MCF 10A (cell line): ENCODE measurements around the gene PIGS. TPM values are rescaled to one million over a fixed set of nuclear protein-coding genes. Genes with fewer than 3 reads are reported as not detected.
A peak's percentile ranks its signal among the peaks of the same experiment; 100 is the strongest.

Experiments used
- BruUV-seq: library from RNA; stranded (reverse); fragments of 400-500 nt; replicated peaks from 2 replicates; lab custom pipeline; 2021; lab: Mats Ljungman, UMichigan
- CTCF ChIA-PET: fragments of 300-600 bp; sonication (Branson Sonifier 250); formaldehyde crosslinking; extraction: SDS; loops from one replicate; lab custom pipeline; 2021; ENCODE audit warnings: antibody characterized with exemption, inconsistent platforms; lab: Yijun Ruan, JAX
- POLR2A ChIA-PET: fragments of 300-600, 350-650 bp; sonication (Branson Sonifier 250); formaldehyde crosslinking; extraction: SDS; loops from one replicate; lab custom pipeline; 2020; ENCODE audit warnings: antibody characterized with exemption, inconsistent platforms; lab: Yijun Ruan, JAX
- DNase-seq: peaks from one replicate; pipeline ENCODE4 v3.0.0-alpha.2; 2018; ENCODE audit not compliant: unreplicated experiment
- H3K27ac Mint-ChIP-seq: one replicate; pipeline ENCODE4 v1.8.0; 2022; ENCODE audit warnings: mild to moderate bottlenecking, low read depth, mixed read lengths; ENCODE audit not compliant: unreplicated experiment
- H3K27me3 Mint-ChIP-seq: one replicate; pipeline ENCODE4 v1.8.0; 2022; ENCODE audit warnings: mixed read lengths; ENCODE audit not compliant: insufficient read depth, unreplicated experiment
- H3K36me3 Mint-ChIP-seq: one replicate; pipeline ENCODE4 v1.8.0; 2022; ENCODE audit warnings: mild to moderate bottlenecking, moderate library complexity, mixed read lengths; ENCODE audit not compliant: insufficient read depth, unreplicated experiment
- H3K4me1 Mint-ChIP-seq: one replicate; pipeline ENCODE4 v1.8.0; 2022; ENCODE audit warnings: mixed read lengths; ENCODE audit not compliant: insufficient read depth, unreplicated experiment
- H3K4me3 Mint-ChIP-seq: one replicate; pipeline ENCODE4 v1.8.0; 2022; ENCODE audit warnings: mild to moderate bottlenecking, moderate library complexity, mixed read lengths; ENCODE audit not compliant: unreplicated experiment
- H3K9me3 Mint-ChIP-seq: one replicate; pipeline ENCODE4 v1.8.0; 2022; ENCODE audit warnings: mixed read lengths; ENCODE audit not compliant: unreplicated experiment
- CTCF ChIP-seq: fragments of 200-600 bp; IDR thresholded peaks from one replicate; pipeline ENCODE4 v1.8.0; 2022; ENCODE audit warnings: antibody characterized with exemption, mild to moderate bottlenecking; ENCODE audit not compliant: unreplicated experiment
- intact Hi-C: fragments of 100-400 bp; cut with micrococcal nuclease; formaldehyde crosslinking; loops from 2 replicates; pipeline ENCODE4 v1.14.1; 2022
- total RNA-seq: library from RNA; stranded (reverse); gene quantifications from 2 replicates; pipeline ENCODE4 v1.2.3, GENCODE V29; 2022

The PIGS gene
- total RNA-seq, 1 experiment from 2014 or later: 50.5 TPM

DNA sequence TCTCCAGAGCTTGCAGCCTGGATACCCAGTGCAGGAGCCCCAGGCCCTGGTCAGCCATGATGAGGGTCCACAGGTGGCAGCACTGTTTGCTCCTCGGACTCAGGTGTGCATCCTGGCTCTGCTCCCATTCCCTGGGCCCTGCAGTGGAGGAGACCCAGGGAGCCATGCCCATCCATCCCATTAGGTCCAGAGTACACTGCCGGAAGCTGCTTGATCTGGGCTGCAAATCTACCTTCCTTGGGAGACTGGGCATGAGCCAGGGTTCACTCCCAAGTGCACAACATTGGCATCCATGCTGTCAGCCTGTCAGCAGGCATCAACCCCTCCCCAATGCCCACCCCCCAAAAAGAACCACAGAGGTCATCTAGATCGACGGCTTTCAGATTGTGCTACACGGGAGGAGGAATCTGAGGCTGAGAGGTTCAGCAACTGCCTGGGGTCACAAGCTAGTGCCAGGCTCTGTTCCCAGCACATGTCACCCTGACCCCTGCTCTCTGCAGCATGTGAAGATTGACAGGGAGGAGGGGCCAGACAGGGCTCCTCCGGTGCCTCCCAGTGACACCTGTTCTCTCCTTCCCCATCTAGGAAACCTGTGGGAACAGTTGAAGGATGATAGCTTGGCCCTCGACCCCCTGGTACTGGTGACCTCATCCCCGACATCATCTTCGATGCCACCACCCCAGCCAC, 34.6 kb downstream of the PIGS start:
- intact Hi-C loops: no loop called here
- peaks cover 14% of the 10 kb centered on the region for H3K4me1 Mint-ChIP-seq
- ChIA-PET CTCF (interaction anchor here (0.9 to 5.7 kb wide), 7 partner anchors 11 to 41 kb away, joined by 3 to 49 read pairs (median 3); no protein-coding TSS in a partner anchor), POLR2A (interaction anchor here (1.3 to 1.7 kb wide), 2 partner anchors 29 to 44 kb away, joined by 4 to 8 read pairs; no protein-coding TSS in a partner anchor)
- H3K27ac Mint-ChIP-seq: no peak overlapping the region
- DNase-seq: no peak
- no peak overlapping the region for H3K4me3 Mint-ChIP-seq
- no TSS peak for BruUV-seq
- H3K36me3 Mint-ChIP-seq: no peaks in the 10 kb centered on the region
- TF ChIP-seq CTCF: no peak
- no peaks in the 10 kb centered on the region for H3K9me3 Mint-ChIP-seq
- peaks cover 12% of the 10 kb centered on the region for H3K27me3 Mint-ChIP-seq

DNA sequence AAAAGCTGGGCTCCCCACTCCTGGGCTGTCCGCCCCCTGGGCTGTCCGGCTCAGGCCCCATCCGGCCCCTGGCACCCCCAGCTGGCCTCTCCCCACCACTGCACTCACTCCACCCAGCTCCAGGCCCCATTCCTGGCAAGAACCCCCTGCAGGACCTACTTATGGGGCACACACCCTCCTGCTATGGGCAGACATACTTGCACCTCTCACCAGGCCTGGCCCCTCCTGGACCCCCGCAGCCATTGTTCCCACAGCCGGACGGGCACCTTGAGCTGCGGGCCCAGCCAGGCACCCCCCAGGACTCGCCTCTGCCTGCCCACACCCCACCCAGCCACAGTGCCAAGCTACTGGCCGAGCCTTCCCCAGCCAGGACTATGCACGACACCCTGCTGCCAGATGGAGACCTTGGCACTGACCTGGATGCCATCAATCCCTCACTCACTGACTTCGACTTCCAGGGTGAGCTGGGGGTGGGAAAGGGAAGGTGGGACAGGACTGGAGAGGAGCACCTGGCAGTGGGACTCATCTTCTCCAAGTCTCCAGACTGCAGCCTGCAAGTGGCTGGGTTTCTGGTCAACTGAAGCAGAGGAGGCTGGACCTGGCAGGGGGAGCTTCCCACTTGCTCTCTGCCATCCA, 36.5 kb downstream of the PIGS start:
- no peak for DNase-seq
- peaks cover 14% of the 10 kb centered on the region for H3K4me1 Mint-ChIP-seq
- no peaks in the 10 kb centered on the region for H3K9me3 Mint-ChIP-seq
- H3K4me3 Mint-ChIP-seq: no peak overlapping the region
- TF ChIP-seq CTCF: no peak
- no peak overlapping the region for H3K27ac Mint-ChIP-seq
- intact Hi-C loops: no loop called here
- ChIA-PET POLR2A (interaction anchor here (0.5 to 1.8 kb wide), 5 partner anchors 9 to 42 kb away, joined by 3 to 7 read pairs (median 3); no protein-coding TSS in a partner anchor), CTCF (interaction anchor here (0.7 to 5.7 kb wide), 4 partner anchors 8 to 40 kb away, joined by 3 to 49 read pairs (median 4); no protein-coding TSS in a partner anchor)
- no peaks in the 10 kb centered on the region for H3K36me3 Mint-ChIP-seq
- no TSS peak for BruUV-seq
- H3K27me3 Mint-ChIP-seq: peaks cover 12% of the 10 kb centered on the region

DNA sequence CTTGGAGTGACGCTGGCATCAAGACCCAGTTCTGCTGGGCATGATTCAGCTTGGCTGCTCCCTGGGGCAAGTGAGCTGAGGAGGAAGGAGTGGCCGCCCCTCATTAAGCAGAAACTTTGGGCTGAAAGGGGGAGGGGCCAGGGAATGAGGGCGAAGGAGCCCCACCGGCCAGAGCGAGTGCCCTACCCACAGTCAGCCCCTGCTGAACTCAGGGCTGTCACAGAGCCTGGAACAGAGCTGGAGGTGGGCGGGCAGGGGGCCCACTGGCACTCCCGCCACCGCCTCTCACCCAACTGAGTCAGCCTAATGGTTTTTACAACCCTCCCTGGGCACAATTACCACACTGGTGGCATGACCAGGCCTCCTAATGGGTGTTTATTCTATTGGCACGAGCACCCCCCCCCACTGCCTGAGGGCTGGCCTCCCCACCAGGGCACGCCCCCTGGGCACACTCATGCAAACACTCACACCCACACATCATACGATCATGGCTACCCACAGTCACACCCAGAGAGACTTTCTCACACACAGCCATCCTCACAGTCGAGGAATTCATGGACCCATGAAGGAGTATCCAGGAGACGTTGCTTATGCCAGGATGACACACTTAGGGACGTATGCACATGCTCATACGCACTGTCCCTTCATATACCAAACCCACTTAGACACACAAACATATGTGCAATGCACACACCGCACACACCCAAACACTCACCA, 38.1 kb downstream of the PIGS start:
- no TSS peak for BruUV-seq
- Mint-ChIP-seq H3K4me1 (peaks cover 19% of the 10 kb centered on the region), H3K9me3 (no peaks in the 10 kb centered on the region), H3K4me3 (no peak overlapping the region), H3K27ac (no peak overlapping the region), H3K36me3 (no peaks in the 10 kb centered on the region), H3K27me3 (peaks cover 12% of the 10 kb centered on the region)
- intact Hi-C loops: no loop called here
- ChIA-PET CTCF (interaction anchor here (0.6 to 5.7 kb wide), 2 partner anchors 38 to 86 kb away, joined by 3 to 49 read pairs; no protein-coding TSS in a partner anchor), POLR2A (interaction anchor here (0.8 to 1.1 kb wide), 2 partner anchors 27 to 29 kb away, joined by 4 to 7 read pairs; partner anchors contain the start of gene FOXN1)
- peak; percentile 38 for DNase-seq
- no peak for TF ChIP-seq CTCF
